Mesenchymal stem cell (in vitro differentiated cells and primary cell): ENCODE data around the gene TUT7.
"Not testable (repeated sequence)": the region's sequence is repeated elsewhere in the genome, so short reads cannot be mapped to it uniquely, and the experiment has no call there.

Experiments
- DNase-seq: peaks from one replicate; pipeline ENCODE4 v3.0.0-alpha.2; 2013
- H2AFZ ChIP-seq: one replicate; pipeline ENCODE4 v1.6.1; 2013; ENCODE audit warnings: low read depth, mild to moderate bottlenecking, control low read depth, inconsistent platforms, low read length, moderate library complexity
- H2AK5ac ChIP-seq: 2 replicates; pipeline ENCODE4 v1.6.1; 2013; ENCODE audit warnings: low read length, moderate library complexity, mild to moderate bottlenecking, inconsistent platforms; ENCODE audit not compliant: severe bottlenecking
- H2BK120ac ChIP-seq: one replicate; pipeline ENCODE4 v1.6.1; 2013; ENCODE audit warnings: low read depth, mild to moderate bottlenecking, inconsistent platforms, low read length, moderate library complexity
- H2BK12ac ChIP-seq, 2 experiments: one replicate each; pipeline ENCODE4 v1.6.1; 2013; ENCODE audit warnings: inconsistent platforms in 2 of 2, low read length in 2 of 2, mild to moderate bottlenecking in 2 of 2, moderate library complexity in 2 of 2, control low read depth in 1 of 2
- H2BK15ac ChIP-seq: one replicate; pipeline ENCODE4 v1.6.1; 2013; ENCODE audit warnings: mild to moderate bottlenecking, low read depth, inconsistent platforms; ENCODE audit not compliant: poor library complexity, severe bottlenecking
- H2BK5ac ChIP-seq: 2 replicates; pipeline ENCODE4 v1.6.1; 2013; ENCODE audit warnings: low read depth, mild to moderate bottlenecking, low read length, control low read depth, inconsistent platforms; ENCODE audit not compliant: poor library complexity, severe bottlenecking
- H3K14ac ChIP-seq, 2 experiments: one replicate each; pipeline ENCODE4 v1.6.1; 2013; ENCODE audit warnings: inconsistent platforms in 2 of 2, low read length in 2 of 2, control low read depth in 1 of 2, mild to moderate bottlenecking in 1 of 2, moderate library complexity in 1 of 2
- H3K18ac ChIP-seq, 2 experiments: one replicate each; pipeline ENCODE4 v1.6.1; 2013; ENCODE audit warnings: inconsistent platforms in 2 of 2, low read length in 2 of 2, control low read depth in 1 of 2, low read depth in 1 of 2, mild to moderate bottlenecking in 1 of 2
- H3K23ac ChIP-seq, 2 experiments: one replicate each; pipeline ENCODE4 v1.6.1; 2013; ENCODE audit warnings: inconsistent platforms in 2 of 2, low read length in 2 of 2, mild to moderate bottlenecking in 2 of 2, moderate library complexity in 2 of 2, control low read depth in 1 of 2
- H3K27ac ChIP-seq: 2 replicates; pipeline ENCODE4 v1.5.1; 2013; ENCODE audit warnings: mild to moderate bottlenecking, moderate library complexity, low read length, control low read depth, inconsistent platforms; ENCODE audit not compliant: poor library complexity, severe bottlenecking
- H3K27me3 ChIP-seq, 2 experiments: 2 replicates each; pipeline versions ENCODE4 v1.6.1 to v1.7.0; 2013; ENCODE audit warnings: low read length in 2 of 2, mild to moderate bottlenecking in 2 of 2, moderate library complexity in 2 of 2, control low read depth in 1 of 2, inconsistent platforms in 1 of 2; ENCODE audit not compliant: control insufficient read depth in 1 of 2, insufficient read depth in 1 of 2
- H3K36me3 ChIP-seq, 2 experiments: 2 replicates each; pipeline versions ENCODE4 v1.6.1 to v1.7.0; 2013; ENCODE audit warnings: low read length in 2 of 2, control low read depth in 1 of 2, inconsistent platforms in 1 of 2, low read depth in 1 of 2, mild to moderate bottlenecking in 1 of 2; ENCODE audit not compliant: insufficient read depth in 2 of 2, control insufficient read depth in 1 of 2
- H3K4ac ChIP-seq, 2 experiments: one replicate each; pipeline ENCODE4 v1.6.1; 2013; ENCODE audit warnings: inconsistent platforms in 2 of 2, low read length in 2 of 2, mild to moderate bottlenecking in 2 of 2, moderate library complexity in 2 of 2, control low read depth in 1 of 2, low read depth in 1 of 2
- H3K4me1 ChIP-seq: 2 replicates; pipeline ENCODE4 v1.6.1; 2013; ENCODE audit warnings: low read depth, low read length, control low read depth; ENCODE audit not compliant: control insufficient read depth, insufficient read depth
- H3K4me2 ChIP-seq: 2 replicates; pipeline ENCODE4 v1.6.1; 2013; ENCODE audit warnings: low read length, mild to moderate bottlenecking, inconsistent platforms; ENCODE audit not compliant: poor library complexity, severe bottlenecking
- H3K4me3 ChIP-seq, 2 experiments: 2 replicates each; pipeline versions ENCODE4 v1.5.1 to v1.7.0; 2013; ENCODE audit warnings: low read length in 2 of 2, mild to moderate bottlenecking in 2 of 2, control low read depth in 1 of 2, low read depth in 1 of 2; ENCODE audit not compliant: insufficient read depth in 1 of 2
- H3K79me1 ChIP-seq: replicated peaks from 2 replicates; pipeline ENCODE4 v1.6.1; 2013; ENCODE audit warnings: mild to moderate bottlenecking, control low read depth, low read length, inconsistent platforms; ENCODE audit not compliant: poor library complexity, severe bottlenecking
- H3K9ac ChIP-seq: 2 replicates; pipeline ENCODE4 v1.7.0; 2013; ENCODE audit warnings: mild to moderate bottlenecking, low read length, moderate library complexity
- H3K9me3 ChIP-seq: 2 replicates; pipeline ENCODE4 v1.7.0; 2013; ENCODE audit warnings: mild to moderate bottlenecking, low read length; ENCODE audit not compliant: control insufficient read depth
- H4K8ac ChIP-seq: one replicate; pipeline ENCODE4 v1.6.1; 2013; ENCODE audit warnings: inconsistent platforms, mild to moderate bottlenecking, low read length, moderate library complexity
- H4K91ac ChIP-seq: one replicate; pipeline ENCODE4 v1.6.1; 2013; ENCODE audit warnings: mild to moderate bottlenecking, low read length, inconsistent platforms
- WGBS: methylation state at CpG from one replicate; pipeline ENCODE4 v1.1.7; 2013; ENCODE audit warnings: mixed read lengths; 5-methylcytosine and 5-hydroxymethylcytosine counted together

Gene TUT7

GRCh38 chr9:86321373-86321772 is 32.8 kb downstream of the TUT7 start:
- H2BK12ac ChIP-seq, result no peak overlapping the region
- no peak overlapping the region for H3K4me2 ChIP-seq
- WGBS, result 53% methylated on average over 3 of the region's 5 CpGs
- H2AFZ ChIP-seq, result no peak overlapping the region
- H3K18ac ChIP-seq, result no peak overlapping the region
- H3K9me3 ChIP-seq, result no peaks in the 10 kb centered on the region
- H4K8ac ChIP-seq, result no peak overlapping the region
- H3K36me3 ChIP-seq, result peaks cover 15 to 96% of the 10 kb centered on the region in 2 experiments
- H2BK15ac ChIP-seq, result no peak overlapping the region
- DNase-seq, result peak; percentile 33
- no peak overlapping the region for H2BK120ac ChIP-seq
- H3K4me1 ChIP-seq, result no peaks in the 10 kb centered on the region
- H3K14ac ChIP-seq, result no peak overlapping the region
- peak overlapping the region; percentile 4 for H3K27ac ChIP-seq
- peaks cover 14% of the 10 kb centered on the region for H3K79me1 ChIP-seq
- no peaks in the 10 kb centered on the region for H3K27me3 ChIP-seq
- no peak overlapping the region for H2AK5ac ChIP-seq
- no peak overlapping the region for H2BK5ac ChIP-seq
- H3K4ac ChIP-seq, result no peak overlapping the region
- no peak overlapping the region for H4K91ac ChIP-seq
- no peak overlapping the region for H3K4me3 ChIP-seq
- H3K23ac ChIP-seq, result no peak overlapping the region
- H3K9ac ChIP-seq, result peak overlapping the region; percentile 20

GRCh38 chr9:86318187-86318586 is 36.0 kb downstream of the TUT7 start:
- H3K4me3 ChIP-seq, result no peak overlapping the region
- 98% methylated on average over 3 of the region's 4 CpGs for WGBS

GRCh38 chr9:86315078-86315477 is 39.1 kb downstream of the TUT7 start:
- Histone ChIP-seq H4K91ac (no peak overlapping the region), H3K4me2 (no peak overlapping the region), H2BK15ac (no peak overlapping the region), H3K36me3 (peaks cover 11 to 85% of the 10 kb centered on the region in 2 experiments), H3K4me1 (no peaks in the 10 kb centered on the region), H3K27ac (no peak overlapping the region), H3K27me3 (no peaks in the 10 kb centered on the region), H2AFZ (no peak overlapping the region), H3K18ac (no peak overlapping the region), H3K4ac (no peak overlapping the region), H3K9me3 (no peaks in the 10 kb centered on the region), H2BK120ac (no peak overlapping the region), H3K23ac (no peak overlapping the region), H3K79me1 (peaks cover 13% of the 10 kb centered on the region), H2BK5ac (no peak overlapping the region), H3K4me3 (no peak overlapping the region), H2AK5ac (no peak overlapping the region), H4K8ac (no peak overlapping the region), H3K14ac (no peak overlapping the region), H3K9ac (no peak overlapping the region), H2BK12ac (no peak overlapping the region)
- 100% methylated on average over 1 of the region's 2 CpGs for WGBS
- no peak for DNase-seq

More at GRCh38 chr9:86318187-86318586, 36.0 kb downstream of the TUT7 start:
- H2BK5ac ChIP-seq, result no peak overlapping the region
- H3K18ac ChIP-seq, result no peak overlapping the region
- no peak overlapping the region for H3K14ac ChIP-seq
- H3K9me3 ChIP-seq, result no peaks in the 10 kb centered on the region
- no peak overlapping the region for H3K27ac ChIP-seq
- H3K9ac ChIP-seq, result no peak overlapping the region
- H3K79me1 ChIP-seq, result peaks cover 10% of the 10 kb centered on the region
- peaks cover 13 to 96% of the 10 kb centered on the region in 2 experiments for H3K36me3 ChIP-seq
- no peak overlapping the region for H4K8ac ChIP-seq
- no peak overlapping the region for H3K4me2 ChIP-seq
- H2AFZ ChIP-seq, result no peak overlapping the region
- no peaks in the 10 kb centered on the region for H3K4me1 ChIP-seq
- no peak overlapping the region for H2BK120ac ChIP-seq
- H2BK15ac ChIP-seq, result no peak overlapping the region
- no peak for DNase-seq
- H2BK12ac ChIP-seq, result no peak overlapping the region
- no peak overlapping the region for H2AK5ac ChIP-seq
- no peak overlapping the region for H3K23ac ChIP-seq
- H3K4ac ChIP-seq, result no peak overlapping the region
- H4K91ac ChIP-seq, result no peak overlapping the region
- no peaks in the 10 kb centered on the region for H3K27me3 ChIP-seq

GRCh38 chr9:86312959-86313358 is 41.3 kb downstream of the TUT7 start:
- H2BK12ac ChIP-seq, H3K4me2 ChIP-seq, H3K27ac ChIP-seq, H3K9me3 ChIP-seq, H3K79me1 ChIP-seq, H3K9ac ChIP-seq, H3K27me3 ChIP-seq, H2AFZ ChIP-seq, DNase-seq, H2BK15ac ChIP-seq, H3K4me1 ChIP-seq, H3K18ac ChIP-seq, H3K4ac ChIP-seq, H3K23ac ChIP-seq, H2BK5ac ChIP-seq, H3K4me3 ChIP-seq, H4K91ac ChIP-seq, H2BK120ac ChIP-seq, H4K8ac ChIP-seq, H3K14ac ChIP-seq, H2AK5ac ChIP-seq: not testable (repeated sequence)
- WGBS, result no CpG with 5 or more reads among the region's 2 CpGs
- peaks cover 11 to 85% of the 10 kb centered on the region in 2 experiments for H3K36me3 ChIP-seq
